GM12873 (cell line): ENCODE data around the gene UGT1A3.

Experiments
- CTCF ChIP-seq: IDR thresholded peaks from 2 replicates; pipeline ENCODE4 v1.5.1; 2012; ENCODE audit warnings: low read depth, mild to moderate bottlenecking, moderate library complexity, low read length, control low read depth; ENCODE audit not compliant: insufficient read depth; ENCODE audit errors: missing control alignments

The UGT1A3 gene

GRCh38 chr2:233818639-233819621, 90.1 kb downstream of the UGT1A3 start:
- TF ChIP-seq CTCF, result no peak

- TF ChIP-seq CTCF, result no peak
Observed at GRCh38 chr2:233819884-233820773, 91.3 kb downstream of the UGT1A3 start.

- TF ChIP-seq CTCF, result no peak
Observed at GRCh38 chr2:233820774-233821105, 91.9 kb downstream of the UGT1A3 start.

GRCh38 chr2:233821196-233821595, 92.4 kb downstream of the UGT1A3 start:
- no peak for TF ChIP-seq CTCF

- no peak for TF ChIP-seq CTCF
Observed at GRCh38 chr2:233821709-233822100, 92.9 kb downstream of the UGT1A3 start.

- no peak for TF ChIP-seq CTCF
Observed at GRCh38 chr2:233822101-233822771, 93.4 kb downstream of the UGT1A3 start.
